Neural progenitor cell (in vitro differentiated cells): Measurements from ENCODE around the gene PPP1CB. TPM values are rescaled to one million over a fixed set of nuclear protein-coding genes. Genes with fewer than 3 reads are reported as not detected.

Experiments used
- DNase-seq: peaks from one replicate; pipeline ENCODE4 v3.0.0-alpha.2; 2016; ENCODE audit warnings: low spot score
- H2AFZ ChIP-seq: fragments of 200-600 bp; sonication (generic); replicated peaks from 2 replicates; pipeline ENCODE4 v1.6.1; 2016; ENCODE audit warnings: antibody characterized with exemption
- H3F3A ChIP-seq: fragments of 200-600 bp; sonication (generic); 2 replicates; pipeline ENCODE4 v1.6.1; 2016; ENCODE audit warnings: antibody characterized with exemption, low read depth
- H3K27ac ChIP-seq: fragments of 200-600 bp; sonication (generic); 2 replicates; pipeline ENCODE4 v1.5.1; 2016; ENCODE audit warnings: mild to moderate bottlenecking
- H3K27me3 ChIP-seq: fragments of 200-600 bp; sonication (generic); 2 replicates; pipeline ENCODE4 v1.6.1; 2016; ENCODE audit warnings: mild to moderate bottlenecking, moderate library complexity
- H3K36me3 ChIP-seq: fragments of 200-600 bp; sonication (generic); 2 replicates; pipeline ENCODE4 v1.5.1; 2016
- H3K4me1 ChIP-seq: fragments of 200-600 bp; sonication (generic); 2 replicates; pipeline ENCODE4 v1.6.1; 2016; ENCODE audit warnings: mixed run types
- H3K4me2 ChIP-seq: fragments of 200-600 bp; sonication (generic); 2 replicates; pipeline ENCODE4 v1.6.1; 2016
- H3K4me3 ChIP-seq: fragments of 200-600 bp; sonication (generic); 2 replicates; pipeline ENCODE4 v1.5.1; 2016
- H3K79me2 ChIP-seq: fragments of 200-600 bp; sonication (generic); 2 replicates; pipeline ENCODE4 v1.6.1; 2016; ENCODE audit warnings: low read depth
- H3K9ac ChIP-seq: fragments of 200-600 bp; sonication (generic); 2 replicates; pipeline ENCODE4 v1.6.1; 2016
- H3K9me3 ChIP-seq: fragments of 200-600 bp; sonication (generic); 2 replicates; pipeline ENCODE4 v1.5.1; 2016; ENCODE audit warnings: low read depth
- H4K20me1 ChIP-seq: fragments of 200-600 bp; sonication (generic); 2 replicates; pipeline ENCODE4 v1.6.1; 2016; ENCODE audit warnings: low read depth
- H3K27ac Mint-ChIP-seq: 3 replicates; pipeline ENCODE4 v1.8.0; 2021; ENCODE audit warnings: mixed read lengths
- H3K27me3 Mint-ChIP-seq: 2 replicates; pipeline ENCODE4 v1.8.0; 2022; ENCODE audit warnings: low read depth, mild to moderate bottlenecking, inconsistent platforms, moderate library complexity, mixed read lengths; ENCODE audit not compliant: insufficient read depth
- H3K36me3 Mint-ChIP-seq: 3 replicates; pipeline ENCODE4 v1.8.0; 2021; ENCODE audit warnings: mixed read lengths
- H3K4me1 Mint-ChIP-seq: 3 replicates; pipeline ENCODE4 v1.8.0; 2021; ENCODE audit warnings: mixed read lengths
- H3K4me3 Mint-ChIP-seq: 3 replicates; pipeline ENCODE4 v1.8.0; 2021; ENCODE audit warnings: mild to moderate bottlenecking, moderate library complexity, mixed read lengths
- H3K9me3 Mint-ChIP-seq: 3 replicates; pipeline ENCODE4 v1.8.0; 2020; ENCODE audit warnings: mixed read lengths
- CTCF ChIP-seq: fragments of 200-600 bp; sonication (generic); IDR thresholded peaks from 2 replicates; pipeline ENCODE4 v1.5.1; 2017; ENCODE audit warnings: antibody characterized with exemption, mild to moderate bottlenecking
- EZH2 ChIP-seq: fragments of 200-600 bp; sonication (generic); IDR thresholded peaks from 2 replicates; pipeline ENCODE4 v1.6.1; 2017; ENCODE audit warnings: antibody characterized with exemption, mild to moderate bottlenecking, moderate library complexity
- EZH2phosphoT487 ChIP-seq: fragments of 200-600 bp; sonication (generic); IDR thresholded peaks from 2 replicates; pipeline ENCODE4 v1.6.1; 2017; ENCODE audit warnings: antibody characterized with exemption
- total RNA-seq: library from RNA; depleted of rRNA; stranded (reverse); fragments of >200 nt; gene quantifications from 2 replicates; pipeline ENCODE4 v1.2.3, GENCODE V29; 2015; ENCODE audit warnings: low replicate concordance

Gene PPP1CB
- total RNA-seq, 1 donor from 2014 or later, result 244 TPM

DNA sequence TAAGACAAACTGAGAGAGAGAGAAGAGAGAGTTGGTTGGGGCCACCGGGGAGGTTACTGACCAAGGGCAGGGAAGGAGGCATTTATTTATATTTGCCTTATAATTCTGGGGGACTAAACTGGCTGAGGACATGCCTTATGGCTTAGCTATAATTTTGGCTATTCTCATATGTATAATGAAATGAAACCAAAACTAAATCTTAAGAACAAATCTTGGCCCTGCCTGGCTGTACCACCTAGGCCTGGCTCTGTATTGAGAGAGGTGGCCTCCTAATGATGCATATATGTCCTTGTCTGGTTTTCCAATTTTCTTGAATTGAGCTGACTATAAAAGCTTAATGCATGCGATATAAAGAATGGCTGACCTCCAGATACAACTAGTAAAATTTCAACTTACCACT is 3.5 kb upstream of the PPP1CB start:
- Mint-ChIP-seq H3K27ac (no peak overlapping the region), H3K4me3 (no peak overlapping the region), H3K4me1 (peaks cover 21% of the 10 kb centered on the region), H3K27me3 (peaks cover 4% of the 10 kb centered on the region), H3K9me3 (peaks cover 1% of the 10 kb centered on the region), H3K36me3 (peaks cover 4% of the 10 kb centered on the region)
- Histone ChIP-seq H3K4me2 (no peak overlapping the region), H3K36me3 (no peaks in the 10 kb centered on the region), H3K79me2 (peaks cover 18% of the 10 kb centered on the region), H2AFZ (no peak overlapping the region), H3K9ac (no peak overlapping the region), H3F3A (peaks cover 21% of the 10 kb centered on the region), H3K4me1 (peaks cover 11% of the 10 kb centered on the region), H3K4me3 (no peak overlapping the region), H3K27ac (no peak overlapping the region), H3K9me3 (no peaks in the 10 kb centered on the region), H3K27me3 (no peaks in the 10 kb centered on the region), H4K20me1 (peaks cover 2% of the 10 kb centered on the region)
- DNase-seq, result no peak
- TF ChIP-seq EZH2 (no peak), CTCF (no peak), EZH2phosphoT487 (no peak)

DNA sequence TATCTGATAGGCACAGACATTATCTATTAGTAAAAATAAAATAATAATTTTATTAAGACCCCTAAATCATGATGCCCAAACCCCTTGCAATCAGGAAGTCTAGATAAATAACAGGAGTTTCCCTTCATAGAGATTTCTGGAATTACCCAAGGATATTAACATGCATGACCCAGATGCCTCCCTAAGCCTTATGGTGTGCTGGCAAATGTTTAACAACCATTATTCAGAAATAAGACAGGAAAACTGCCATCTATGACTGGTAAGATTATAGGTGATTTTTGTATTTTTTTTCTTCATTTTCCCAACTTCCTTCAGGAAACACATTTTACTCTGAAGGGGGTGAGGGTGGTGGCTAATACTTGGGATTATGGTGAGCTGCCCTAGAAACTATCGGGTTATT is 2.7 kb upstream of the PPP1CB start:
- Histone ChIP-seq H2AFZ (no peak overlapping the region), H3K79me2 (peaks cover 26% of the 10 kb centered on the region), H3K27ac (no peak overlapping the region), H3F3A (peaks cover 21% of the 10 kb centered on the region), H3K4me1 (peaks cover 13% of the 10 kb centered on the region), H3K36me3 (no peaks in the 10 kb centered on the region), H3K9me3 (no peaks in the 10 kb centered on the region), H4K20me1 (peaks cover 9% of the 10 kb centered on the region), H3K4me2 (no peak overlapping the region), H3K9ac (no peak overlapping the region), H3K4me3 (no peak overlapping the region), H3K27me3 (no peaks in the 10 kb centered on the region)
- TF ChIP-seq CTCF, result no peak
- no peak for TF ChIP-seq EZH2
- no peak for TF ChIP-seq EZH2phosphoT487
- H3K4me1 Mint-ChIP-seq, result peaks cover 21% of the 10 kb centered on the region
- peaks cover 4% of the 10 kb centered on the region for H3K27me3 Mint-ChIP-seq
- H3K27ac Mint-ChIP-seq, result no peak overlapping the region
- H3K36me3 Mint-ChIP-seq, result no peaks in the 10 kb centered on the region
- DNase-seq, result no peak
- no peaks in the 10 kb centered on the region for H3K9me3 Mint-ChIP-seq
- no peak overlapping the region for H3K4me3 Mint-ChIP-seq

DNA sequence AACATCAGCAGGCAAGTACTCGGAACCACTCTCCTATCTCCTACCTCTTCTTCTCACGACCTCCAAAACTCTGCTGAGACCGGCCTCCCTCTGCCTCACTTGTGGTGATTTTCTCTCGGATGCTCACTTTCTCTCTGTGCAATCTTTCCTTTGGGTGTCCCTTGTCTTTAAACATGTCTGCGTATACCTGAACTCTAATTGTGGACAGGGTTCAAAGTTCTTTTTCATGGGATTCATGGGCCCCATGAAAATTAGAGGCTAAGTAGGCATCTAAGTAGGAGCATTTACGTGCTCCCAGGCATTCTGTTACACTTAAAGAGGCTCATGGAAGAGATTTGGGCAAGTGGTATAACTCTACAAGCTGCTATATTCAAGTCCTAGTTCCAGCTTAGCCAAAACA is 2.1 kb upstream of the PPP1CB start:
- Histone ChIP-seq H3K27ac (no peak overlapping the region), H3K4me3 (no peak overlapping the region), H3K4me2 (no peak overlapping the region), H2AFZ (no peak overlapping the region), H3F3A (peaks cover 21% of the 10 kb centered on the region), H3K27me3 (no peaks in the 10 kb centered on the region), H4K20me1 (peaks cover 15% of the 10 kb centered on the region), H3K4me1 (peaks cover 17% of the 10 kb centered on the region), H3K9me3 (no peaks in the 10 kb centered on the region), H3K9ac (no peak overlapping the region), H3K79me2 (peaks cover 32% of the 10 kb centered on the region), H3K36me3 (no peaks in the 10 kb centered on the region)
- no peak for DNase-seq
- no peak overlapping the region for H3K27ac Mint-ChIP-seq
- H3K27me3 Mint-ChIP-seq, result peaks cover 4% of the 10 kb centered on the region
- H3K4me3 Mint-ChIP-seq, result no peak overlapping the region
- TF ChIP-seq EZH2 (no peak), CTCF (no peak), EZH2phosphoT487 (no peak)
- H3K9me3 Mint-ChIP-seq, result no peaks in the 10 kb centered on the region
- peaks cover 26% of the 10 kb centered on the region for H3K4me1 Mint-ChIP-seq
- no peaks in the 10 kb centered on the region for H3K36me3 Mint-ChIP-seq
